DND-41 (cell line): ENCODE data around the gene EVI2B.

Experiments
- CTCF ChIP-seq: IDR thresholded peaks from 2 replicates; pipeline ENCODE4 v1.5.1; 2012; ENCODE audit warnings: borderline replicate concordance, low read length, moderate library complexity, mild to moderate bottlenecking; ENCODE audit not compliant: poor library complexity, severe bottlenecking; ENCODE audit errors: extremely low read depth
- EZH2 ChIP-seq: IDR thresholded peaks from 3 replicates; pipeline ENCODE4 v1.6.1; 2012; ENCODE audit warnings: borderline replicate concordance, low read depth, mild to moderate bottlenecking, moderate library complexity, low read length, inconsistent platforms; ENCODE audit not compliant: severe bottlenecking

GRCh38 chr17:31294231-31294630, 19.6 kb downstream of the EVI2B start:
- TF ChIP-seq CTCF: no peak
- TF ChIP-seq EZH2: no peak
